GM08714 (cell line): ENCODE data around the gene LSR.

Experiments
- H3K4me3 ChIP-seq: fragments of 200-500 bp; sonication (Bioruptor generic); 2 replicates; pipeline ENCODE4 v1.5.1; 2014; ENCODE audit warnings: mild to moderate bottlenecking, low read length, inconsistent platforms
- ZNF274 ChIP-seq: IDR thresholded peaks from 2 replicates; pipeline ENCODE4 v1.6.1; 2012; ENCODE audit warnings: mild to moderate bottlenecking, low read depth, low read length

Gene LSR

GRCh38 chr19:35310811-35311465 lies 62.1 kb downstream of the LSR start:
- H3K4me3 ChIP-seq = no peak overlapping the region
- no peak for TF ChIP-seq ZNF274

- no peak overlapping the region for H3K4me3 ChIP-seq
- no peak for TF ChIP-seq ZNF274
These were observed 63.3 kb downstream of the LSR start for GRCh38 chr19:35311901-35312665.

- TF ChIP-seq ZNF274 = no peak
- H3K4me3 ChIP-seq = no peak overlapping the region
These were observed 64.8 kb downstream of the LSR start for GRCh38 chr19:35313587-35313986.

GRCh38 chr19:35314031-35314430 lies 65.2 kb downstream of the LSR start:
- no peak overlapping the region for H3K4me3 ChIP-seq
- TF ChIP-seq ZNF274 = no peak

DNA sequence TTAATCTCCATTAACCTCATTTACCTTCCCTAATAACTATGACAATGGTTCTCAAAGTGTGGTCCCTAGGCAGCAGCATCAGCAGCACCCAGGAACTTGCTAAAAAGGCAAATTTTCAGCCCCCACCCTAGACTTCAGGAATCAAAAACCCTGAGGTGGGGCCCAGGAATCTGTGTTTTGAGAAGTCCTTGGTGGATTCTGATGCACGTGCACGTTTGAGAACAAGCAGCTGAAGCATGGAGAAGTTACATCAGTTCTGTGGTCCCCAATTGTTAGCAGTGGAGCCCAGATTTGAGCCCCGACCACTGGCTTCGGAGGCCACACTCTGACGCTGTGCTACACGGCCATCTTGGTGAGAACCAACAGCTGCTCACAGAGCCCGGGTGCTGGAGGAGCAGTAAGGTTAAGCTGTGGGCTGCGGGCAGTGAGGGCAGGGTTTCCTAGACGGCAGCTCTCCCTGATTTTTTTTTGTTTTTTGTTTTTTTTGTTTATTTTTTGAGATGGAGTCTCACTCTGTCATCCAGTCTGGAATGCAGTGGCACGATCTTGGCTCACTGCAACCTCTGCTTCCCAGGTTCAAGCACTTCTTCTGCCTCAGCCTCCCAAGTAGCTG lies 66.2 kb downstream of the LSR start:
- no peak overlapping the region for H3K4me3 ChIP-seq
- TF ChIP-seq ZNF274 = no peak

DNA sequence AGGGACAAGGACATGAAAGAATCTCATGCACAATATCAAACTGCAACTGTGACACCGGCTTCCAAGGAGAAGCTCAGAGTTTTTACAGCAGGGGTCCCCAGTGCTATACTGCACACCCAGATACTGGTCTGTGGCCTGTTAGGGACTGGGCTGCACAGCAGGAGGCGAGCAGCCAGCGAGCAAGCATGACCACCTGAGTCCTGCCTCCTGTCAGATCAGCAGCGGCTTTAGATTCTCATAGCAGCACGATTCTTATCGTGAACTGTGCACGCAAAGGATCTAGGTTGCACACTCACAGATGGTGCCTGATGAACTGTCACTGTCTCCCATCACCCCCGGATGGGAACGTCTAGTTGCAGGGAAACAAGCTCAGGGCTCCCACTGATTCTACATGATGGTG lies 67.1 kb downstream of the LSR start:
- TF ChIP-seq ZNF274 = no peak
- H3K4me3 ChIP-seq = no peak overlapping the region

- no peak overlapping the region for H3K4me3 ChIP-seq
- no peak for TF ChIP-seq ZNF274
These were observed 67.8 kb downstream of the LSR start for GRCh38 chr19:35316560-35316959.
